Choroid plexus epithelial cell (primary cell): ENCODE results near the gene FMO2.
A peak's percentile ranks its signal among the peaks of the same experiment; 100 is the strongest.
"Not testable (repeated sequence)": the region's sequence is repeated elsewhere in the genome, so short reads cannot be mapped to it uniquely, and the experiment has no call there.

ENCODE experiments used
- DNase-seq: peaks from one replicate; pipeline ENCODE4 v3.0.0-alpha.2; 2010; ENCODE audit warnings: low read depth
- H3K4me3 ChIP-seq: 2 replicates; pipeline ENCODE4 v1.5.1; 2011; ENCODE audit warnings: low read depth, mild to moderate bottlenecking, control low read depth, low read length, moderate library complexity
- CTCF ChIP-seq: conservative IDR thresholded peaks from 2 replicates; pipeline ENCODE4 v1.5.1; 2011; ENCODE audit warnings: low read depth, mild to moderate bottlenecking, control low read depth, inconsistent platforms, low read length, moderate library complexity

Gene FMO2

GRCh38 chr1:171218661-171219060 is 33.6 kb downstream of the FMO2 start:
- DNase-seq = peak; percentile 36
- no peak for TF ChIP-seq CTCF
- no peak overlapping the region for H3K4me3 ChIP-seq

- DNase-seq = peak; percentile 61
- no peak overlapping the region for H3K4me3 ChIP-seq
- TF ChIP-seq CTCF = no peak
Observed at GRCh38 chr1:171219346-171220080, 34.4 kb downstream of the FMO2 start.

GRCh38 chr1:171220081-171220420 is 35.0 kb downstream of the FMO2 start:
- peak; percentile 92 for DNase-seq
- no peak for TF ChIP-seq CTCF
- H3K4me3 ChIP-seq = peak overlapping the region; percentile 34

DNA sequence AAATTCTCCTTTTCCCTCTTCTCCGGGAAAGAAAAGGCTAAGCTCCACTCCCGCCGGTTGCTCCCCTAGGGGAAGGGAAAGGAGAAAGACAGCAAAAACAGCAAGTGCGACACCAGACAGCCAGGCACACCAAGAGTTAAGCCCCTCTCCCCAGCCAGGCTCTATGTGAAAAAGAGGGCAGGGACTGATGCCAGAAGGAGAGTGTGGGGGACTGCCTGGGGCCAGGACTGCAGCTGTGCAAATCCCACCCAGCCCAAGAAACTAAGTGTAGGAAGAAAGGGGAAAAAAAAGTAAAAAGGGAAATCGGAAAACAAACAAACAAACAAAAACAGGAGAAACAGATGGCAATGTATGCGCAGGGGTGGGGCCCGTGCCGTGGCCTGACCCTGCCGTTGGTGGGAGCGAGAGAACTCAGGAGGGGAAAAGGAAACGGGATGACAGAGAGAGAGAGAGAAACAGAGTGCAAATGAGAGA is 35.5 kb downstream of the FMO2 start:
- peak overlapping the region; percentile 34 for H3K4me3 ChIP-seq
- TF ChIP-seq CTCF = peak; percentile 11
- DNase-seq = peak; percentile 82

- H3K4me3 ChIP-seq = no peak overlapping the region
- no peak for TF ChIP-seq CTCF
- peak; percentile 52 for DNase-seq
Observed at GRCh38 chr1:171221665-171222591, 36.8 kb downstream of the FMO2 start.

DNA sequence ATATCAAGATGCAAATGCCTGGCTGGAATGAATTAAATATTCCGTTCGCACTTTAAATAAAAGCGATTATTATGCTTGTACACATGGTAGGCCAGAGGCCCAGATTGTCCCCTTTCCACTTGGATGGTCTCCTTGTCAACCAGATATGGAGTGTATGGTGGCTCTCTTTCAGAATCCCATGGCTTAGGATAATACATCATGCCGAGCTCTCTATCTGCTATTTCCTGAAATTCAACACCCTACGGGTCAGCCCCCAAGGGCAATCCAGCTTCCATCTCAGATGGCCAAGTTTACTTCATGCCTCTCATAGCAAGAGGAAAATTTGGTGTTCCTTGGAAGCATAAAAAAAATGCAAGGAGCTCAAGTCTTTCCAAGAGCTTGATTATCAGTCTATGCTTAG is 37.8 kb downstream of the FMO2 start:
- no peak for TF ChIP-seq CTCF
- no peak overlapping the region for H3K4me3 ChIP-seq
- DNase-seq = peak; percentile 42

DNA sequence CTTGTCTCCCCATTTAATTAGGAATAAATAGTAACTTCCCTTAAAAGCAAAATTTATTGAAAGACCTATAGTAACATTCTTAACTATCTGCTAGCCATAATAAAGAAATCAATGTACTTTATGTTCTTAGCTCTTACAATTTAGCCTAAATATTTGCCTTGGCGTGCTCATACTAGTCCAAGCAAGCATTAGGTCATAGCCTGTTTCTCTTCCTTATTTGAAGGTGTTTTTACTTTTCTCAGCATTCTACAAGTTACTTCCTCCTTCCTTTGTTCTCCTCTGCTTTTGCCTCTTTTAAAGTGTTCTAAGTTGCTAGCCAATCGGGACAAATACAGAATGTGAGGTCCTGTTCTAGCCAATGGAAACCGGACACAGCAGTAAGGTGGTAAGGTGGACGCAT is 39.2 kb downstream of the FMO2 start:
- not testable (repeated sequence) for DNase-seq, H3K4me3 ChIP-seq
